ENCODE measurements around the gene ETV1.

Gene ETV1

GRCh38 chr7:13948019-13948801 is 41.3 kb downstream of the ETV1 start:
- H3K4me3 ChIP-seq (ENCODE audit: low read depth, low read length) = no peak overlapping the region
- no peak for TF ChIP-seq CTCF (IDR thresholded peaks at IDR 0.05; ENCODE audit: low read depth, low read length)
- DNase-seq (ENCODE audit: low read depth, low spot score) = no peak
- in situ Hi-C loops (cut with HindIII; ENCODE audit: low sequenced_read_pairs) = no loop called here

- no peak for TF ChIP-seq CTCF (IDR thresholded peaks at IDR 0.05; ENCODE audit: low read depth, low read length)
- no peak overlapping the region for H3K4me3 ChIP-seq (ENCODE audit: low read depth, low read length)
- no peak for DNase-seq (ENCODE audit: low read depth, low spot score)
- in situ Hi-C loops (cut with HindIII; ENCODE audit: low sequenced_read_pairs) = no loop called here
Observed at GRCh38 chr7:13947535-13947934, 41.9 kb downstream of the ETV1 start.

- in situ Hi-C loops (cut with HindIII; ENCODE audit: low sequenced_read_pairs) = no loop called here
- no peak for TF ChIP-seq CTCF (IDR thresholded peaks at IDR 0.05; ENCODE audit: low read depth, low read length)
- no peak overlapping the region for H3K4me3 ChIP-seq (ENCODE audit: low read depth, low read length)
- DNase-seq (ENCODE audit: low read depth, low spot score) = peak; percentile 87
Observed at GRCh38 chr7:13946181-13946580, 43.3 kb downstream of the ETV1 start.

- in situ Hi-C loops (cut with HindIII; ENCODE audit: low sequenced_read_pairs) = no loop called here
- H3K4me3 ChIP-seq (ENCODE audit: low read depth, low read length) = no peak overlapping the region
- no peak for TF ChIP-seq CTCF (IDR thresholded peaks at IDR 0.05; ENCODE audit: low read depth, low read length)
- peak; percentile 70 for DNase-seq (ENCODE audit: low read depth, low spot score)
Observed at GRCh38 chr7:13945670-13946069, 43.8 kb downstream of the ETV1 start.

GRCh38 chr7:13933536-13933935 is 55.9 kb downstream of the ETV1 start:
- in situ Hi-C loops (cut with HindIII; ENCODE audit: low sequenced_read_pairs) = no loop called here
- no peak for TF ChIP-seq CTCF (IDR thresholded peaks at IDR 0.05; ENCODE audit: low read depth, low read length)

GRCh38 chr7:13933091-13933490 is 56.4 kb downstream of the ETV1 start:
- peak; percentile 25 for DNase-seq (ENCODE audit: low read depth, low spot score)
- no peak for TF ChIP-seq CTCF (IDR thresholded peaks at IDR 0.05; ENCODE audit: low read depth, low read length)
- no peak overlapping the region for H3K4me3 ChIP-seq (ENCODE audit: low read depth, low read length)
- in situ Hi-C loops (cut with HindIII; ENCODE audit: low sequenced_read_pairs) = no loop called here

More at GRCh38 chr7:13933536-13933935, 55.9 kb downstream of the ETV1 start:
- no peak for DNase-seq (ENCODE audit: low read depth, low spot score)
- H3K4me3 ChIP-seq (ENCODE audit: low read depth, low read length) = no peak overlapping the region

Data from astrocyte of the spinal cord (primary cell).